Suprapubic skin (tissue), 3 donors: ENCODE results near the gene ARHGAP31.

Experiments
- POLR2AphosphoS5 ChIP-seq, 3 donors: sonication (generic); formaldehyde crosslinking; IDR thresholded peaks; one replicate each; pipeline ENCODE4 v1.6.1; 2017; ENCODE audit warnings: antibody characterized with exemption in 3 of 3
- TF ChIP-seq, protein P1 (sequence below), 2 donors: fragments of 200-600 bp in 1 of 2; fragments of 450-650 bp in 1 of 2; sonication (generic) in 1 of 2; IDR thresholded peaks; one replicate each; pipeline ENCODE4 v1.5.1; 2016 to 2019; ENCODE audit warnings: antibody characterized with exemption in 2 of 2, mild to moderate bottlenecking in 1 of 2, moderate library complexity in 1 of 2

DNA sequence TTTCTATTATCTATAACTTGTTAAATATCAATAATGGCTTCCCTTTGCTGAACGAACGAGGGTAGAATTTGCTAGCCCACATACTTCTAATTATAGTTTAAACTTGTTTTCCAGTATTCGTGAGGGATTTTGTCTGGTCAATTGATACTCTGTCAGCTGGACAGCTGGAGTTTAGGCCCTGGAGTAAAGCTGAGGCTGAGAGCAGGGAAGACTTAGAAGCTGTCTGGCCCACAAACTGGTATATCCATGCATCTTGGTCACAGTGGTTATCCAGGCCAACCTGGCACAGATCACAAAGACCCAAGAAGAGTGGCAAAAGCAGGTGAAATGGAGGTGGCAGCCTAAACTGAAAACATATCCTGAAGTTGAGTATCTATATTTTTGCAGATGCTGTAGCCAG lies 19.3 kb downstream of the ARHGAP31 start:
- TF ChIP-seq, protein P1, sequence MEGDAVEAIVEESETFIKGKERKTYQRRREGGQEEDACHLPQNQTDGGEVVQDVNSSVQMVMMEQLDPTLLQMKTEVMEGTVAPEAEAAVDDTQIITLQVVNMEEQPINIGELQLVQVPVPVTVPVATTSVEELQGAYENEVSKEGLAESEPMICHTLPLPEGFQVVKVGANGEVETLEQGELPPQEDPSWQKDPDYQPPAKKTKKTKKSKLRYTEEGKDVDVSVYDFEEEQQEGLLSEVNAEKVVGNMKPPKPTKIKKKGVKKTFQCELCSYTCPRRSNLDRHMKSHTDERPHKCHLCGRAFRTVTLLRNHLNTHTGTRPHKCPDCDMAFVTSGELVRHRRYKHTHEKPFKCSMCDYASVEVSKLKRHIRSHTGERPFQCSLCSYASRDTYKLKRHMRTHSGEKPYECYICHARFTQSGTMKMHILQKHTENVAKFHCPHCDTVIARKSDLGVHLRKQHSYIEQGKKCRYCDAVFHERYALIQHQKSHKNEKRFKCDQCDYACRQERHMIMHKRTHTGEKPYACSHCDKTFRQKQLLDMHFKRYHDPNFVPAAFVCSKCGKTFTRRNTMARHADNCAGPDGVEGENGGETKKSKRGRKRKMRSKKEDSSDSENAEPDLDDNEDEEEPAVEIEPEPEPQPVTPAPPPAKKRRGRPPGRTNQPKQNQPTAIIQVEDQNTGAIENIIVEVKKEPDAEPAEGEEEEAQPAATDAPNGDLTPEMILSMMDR (IDR thresholded peaks at IDR 0.05): no peak
- no peak for TF ChIP-seq POLR2AphosphoS5 (IDR thresholded peaks at IDR 0.05)
